GM12872 (cell line): ENCODE results near the gene RHBDF1.

Source experiments
- TF ChIP-seq, protein P1 (sequence below): IDR thresholded peaks from 3 replicates; pipeline ENCODE4 v1.5.1; 2011; ENCODE audit warnings: low read depth, mild to moderate bottlenecking, low read length, moderate library complexity; ENCODE audit not compliant: insufficient read depth

The RHBDF1 gene

DNA sequence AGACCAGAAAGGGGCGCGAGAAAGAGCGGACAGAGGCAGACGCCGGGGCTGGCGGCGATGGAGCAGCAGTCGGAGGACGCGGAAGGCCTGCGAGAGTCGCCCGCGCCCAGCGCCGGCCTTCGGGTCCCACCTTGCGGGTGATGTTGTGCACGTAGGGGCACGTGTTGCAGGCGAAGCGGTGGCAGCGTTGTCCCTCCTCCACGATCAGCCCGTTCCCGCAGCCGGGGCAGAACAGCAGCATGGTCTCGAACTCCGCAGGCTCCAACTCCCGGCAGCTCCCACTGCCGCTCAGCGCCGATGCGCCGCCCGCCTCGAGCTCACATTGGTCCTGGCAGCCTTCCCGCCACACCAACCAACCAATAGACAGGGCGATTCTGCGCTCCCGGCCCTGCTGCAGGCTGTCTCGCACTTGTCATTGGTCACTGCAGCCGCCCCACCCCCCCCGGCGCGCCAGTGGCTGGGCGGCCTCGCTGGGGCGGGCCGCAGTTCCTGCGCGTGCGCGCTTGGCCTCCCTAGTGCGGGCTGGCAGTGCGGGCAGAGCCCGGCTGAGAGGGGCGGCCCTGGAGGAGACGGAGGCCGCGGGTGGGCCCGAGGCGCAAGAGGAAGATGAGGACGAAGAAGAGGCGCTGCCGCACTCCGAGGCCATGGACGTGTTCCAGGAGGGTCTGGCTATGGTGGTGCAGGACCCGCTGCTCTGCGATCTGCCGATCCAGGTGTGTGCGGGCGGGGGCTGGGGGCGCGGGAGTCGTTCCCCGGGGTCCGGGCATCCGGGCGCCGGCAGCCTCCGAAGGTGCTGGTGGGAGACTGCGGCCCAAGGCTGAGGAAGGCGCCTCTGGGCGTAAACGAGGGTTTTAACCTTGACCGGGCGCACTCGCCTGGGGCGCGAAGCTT, 18.8 kb downstream of the RHBDF1 start, which contains the start of the genes POLR3K and SNRNP25:
Gene POLR3K, minus strand, starts transcription at position 263 of the 891 bp plus-strand sequence. Its CDS starts 22 bp downstream, at position 241.
Gene SNRNP25, plus strand, starts transcription at position 483 of the 891 bp plus-strand sequence. Its CDS starts 189 bp downstream, at position 672.
- TF ChIP-seq, protein P1, sequence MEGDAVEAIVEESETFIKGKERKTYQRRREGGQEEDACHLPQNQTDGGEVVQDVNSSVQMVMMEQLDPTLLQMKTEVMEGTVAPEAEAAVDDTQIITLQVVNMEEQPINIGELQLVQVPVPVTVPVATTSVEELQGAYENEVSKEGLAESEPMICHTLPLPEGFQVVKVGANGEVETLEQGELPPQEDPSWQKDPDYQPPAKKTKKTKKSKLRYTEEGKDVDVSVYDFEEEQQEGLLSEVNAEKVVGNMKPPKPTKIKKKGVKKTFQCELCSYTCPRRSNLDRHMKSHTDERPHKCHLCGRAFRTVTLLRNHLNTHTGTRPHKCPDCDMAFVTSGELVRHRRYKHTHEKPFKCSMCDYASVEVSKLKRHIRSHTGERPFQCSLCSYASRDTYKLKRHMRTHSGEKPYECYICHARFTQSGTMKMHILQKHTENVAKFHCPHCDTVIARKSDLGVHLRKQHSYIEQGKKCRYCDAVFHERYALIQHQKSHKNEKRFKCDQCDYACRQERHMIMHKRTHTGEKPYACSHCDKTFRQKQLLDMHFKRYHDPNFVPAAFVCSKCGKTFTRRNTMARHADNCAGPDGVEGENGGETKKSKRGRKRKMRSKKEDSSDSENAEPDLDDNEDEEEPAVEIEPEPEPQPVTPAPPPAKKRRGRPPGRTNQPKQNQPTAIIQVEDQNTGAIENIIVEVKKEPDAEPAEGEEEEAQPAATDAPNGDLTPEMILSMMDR: no peak

DNA sequence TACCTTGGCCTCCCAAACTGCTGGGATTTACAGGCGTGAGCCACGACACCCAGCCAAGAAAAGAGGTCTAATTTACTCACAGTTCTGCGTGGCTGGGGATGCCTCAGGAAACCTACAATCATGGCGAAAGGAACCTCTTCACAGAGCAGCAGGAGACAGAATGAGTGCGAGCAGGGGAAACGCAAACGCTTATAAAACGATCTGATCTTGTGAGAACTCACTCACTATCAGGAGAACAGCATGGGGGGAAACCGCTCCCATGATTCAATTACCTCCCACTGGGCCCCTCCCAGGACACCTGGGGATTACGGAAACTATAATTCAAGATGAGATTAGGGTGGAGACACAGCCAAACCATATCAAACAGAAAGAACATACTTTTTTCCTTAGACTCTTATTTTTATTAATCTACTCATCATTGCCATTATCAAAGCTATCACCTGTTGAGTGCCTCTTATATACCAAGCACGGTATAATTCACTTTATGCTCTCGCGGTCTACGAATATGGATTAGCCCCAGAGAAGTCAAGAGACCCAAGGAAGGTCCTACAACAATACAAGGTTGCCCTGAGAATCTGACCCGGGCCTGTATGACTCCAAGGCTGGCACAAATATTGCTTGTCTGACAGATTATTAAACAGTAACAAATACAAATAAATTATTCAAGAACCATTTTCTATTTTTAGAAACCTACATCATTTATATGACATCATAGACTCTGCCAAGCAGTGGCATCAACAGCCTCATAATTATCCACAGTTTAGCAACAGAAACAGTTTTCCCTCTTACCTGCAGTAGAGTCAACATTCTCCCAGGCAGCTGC, 21.5 kb downstream of the RHBDF1 start:
- TF ChIP-seq, protein P1: no peak

DNA sequence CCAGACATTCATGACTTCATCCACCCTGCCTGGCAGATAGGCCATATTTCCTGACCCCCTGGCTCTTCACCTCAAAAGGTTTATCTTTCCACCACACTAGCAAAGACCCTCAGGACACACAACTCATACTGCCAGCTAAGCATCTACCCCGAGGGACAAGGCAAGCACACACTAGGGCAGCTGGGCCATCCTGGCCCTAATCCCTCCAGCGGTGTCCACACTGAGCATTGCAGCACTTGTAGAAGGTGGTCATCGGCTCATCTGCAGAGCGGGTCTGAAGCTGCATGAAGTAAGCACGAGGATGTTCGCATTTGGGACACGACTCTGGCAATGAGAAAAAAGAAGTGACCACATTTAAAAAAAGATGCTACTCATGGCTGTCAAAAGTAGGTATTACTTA, 25.2 kb downstream of the RHBDF1 start:
- TF ChIP-seq, protein P1: no peak

DNA sequence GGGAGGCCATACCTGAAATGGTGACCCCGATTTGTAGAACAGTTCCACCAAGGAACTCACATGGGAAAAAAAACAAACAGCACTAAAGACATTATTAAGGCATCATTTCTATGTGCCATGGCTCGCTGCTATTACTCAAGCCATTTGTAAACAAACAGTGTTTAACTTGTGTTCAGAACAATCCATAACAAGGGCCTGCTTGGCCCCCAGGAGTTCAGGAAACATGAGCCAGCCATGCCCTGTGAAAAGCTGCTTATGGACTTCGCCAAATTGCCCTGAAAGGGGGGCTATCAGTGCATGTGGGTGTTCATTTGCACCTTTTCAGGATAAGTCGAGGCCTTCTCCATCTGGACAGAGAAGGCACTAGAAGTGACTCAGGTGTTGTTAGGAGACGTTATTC, 27.0 kb downstream of the RHBDF1 start:
- TF ChIP-seq, protein P1: no peak

DNA sequence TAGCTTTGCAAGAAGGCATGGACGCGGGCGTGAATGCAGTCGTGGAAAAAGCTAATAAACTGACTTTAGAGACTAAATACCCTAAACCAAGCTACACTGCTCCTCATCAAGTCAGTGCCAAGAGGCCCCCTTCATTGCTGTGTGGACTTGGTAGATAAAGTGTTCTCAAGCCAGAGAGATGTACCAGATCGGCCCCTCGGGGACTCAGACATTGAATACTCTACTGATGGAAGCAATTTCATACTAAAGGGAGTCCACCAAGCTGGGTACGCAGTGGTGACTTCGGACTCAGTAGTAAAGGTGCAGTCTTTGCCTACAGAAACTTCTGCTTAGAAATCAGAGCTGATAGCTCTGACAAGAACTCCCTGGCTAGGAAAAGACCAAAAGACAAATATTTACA, 27.8 kb downstream of the RHBDF1 start:
- TF ChIP-seq, protein P1: no peak

DNA sequence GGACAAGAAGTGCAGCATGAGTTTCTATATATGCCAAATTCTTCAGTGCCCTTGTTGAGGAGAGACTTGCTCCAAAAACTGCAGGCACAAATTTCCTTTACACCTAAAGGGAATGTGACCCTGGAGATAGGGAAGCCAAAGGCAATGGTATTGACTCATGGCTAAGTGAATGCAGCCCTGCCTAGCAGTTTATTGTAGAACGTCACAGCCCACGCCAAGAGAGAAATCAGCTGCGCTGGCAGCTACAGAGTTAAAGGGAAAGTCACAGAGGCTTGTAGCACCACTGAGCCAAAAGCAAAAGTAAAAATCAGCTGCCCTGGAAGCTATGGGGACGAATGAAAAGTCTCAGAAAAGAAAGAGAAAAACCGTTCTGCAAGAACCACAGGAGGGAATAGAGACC, 29.1 kb downstream of the RHBDF1 start:
- TF ChIP-seq, protein P1: no peak

DNA sequence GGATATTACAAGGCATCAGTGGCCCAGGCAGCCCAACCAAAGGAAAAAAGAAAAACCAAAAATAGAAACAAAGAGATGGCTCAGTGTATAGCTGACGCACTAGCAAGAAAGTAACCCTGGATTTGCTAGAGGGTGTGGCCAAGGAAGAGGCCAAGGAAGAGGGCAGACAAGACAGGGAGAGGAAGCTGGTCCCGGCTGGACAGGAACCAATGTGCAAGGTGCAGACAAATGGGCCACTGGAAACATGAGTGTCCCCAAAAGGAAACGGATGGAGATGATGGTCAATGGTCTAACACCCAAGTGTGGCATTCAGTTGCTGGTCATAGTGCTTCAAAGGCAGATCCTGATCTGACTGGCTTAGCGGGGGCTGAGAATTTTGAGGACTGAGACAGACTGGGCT, 29.7 kb downstream of the RHBDF1 start:
- TF ChIP-seq, protein P1: no peak
